IPS-NIHi11 (cell line): ENCODE data around the gene GNG13.
"Not testable (repeated sequence)": the region's sequence is repeated elsewhere in the genome, so short reads cannot be mapped to it uniquely, and the experiment has no call there.

Experiments used
- DNase-seq: peaks from one replicate; pipeline ENCODE4 v3.0.0; 2012; ENCODE audit warnings: mixed read lengths, low spot score

GNG13 gene

DNA sequence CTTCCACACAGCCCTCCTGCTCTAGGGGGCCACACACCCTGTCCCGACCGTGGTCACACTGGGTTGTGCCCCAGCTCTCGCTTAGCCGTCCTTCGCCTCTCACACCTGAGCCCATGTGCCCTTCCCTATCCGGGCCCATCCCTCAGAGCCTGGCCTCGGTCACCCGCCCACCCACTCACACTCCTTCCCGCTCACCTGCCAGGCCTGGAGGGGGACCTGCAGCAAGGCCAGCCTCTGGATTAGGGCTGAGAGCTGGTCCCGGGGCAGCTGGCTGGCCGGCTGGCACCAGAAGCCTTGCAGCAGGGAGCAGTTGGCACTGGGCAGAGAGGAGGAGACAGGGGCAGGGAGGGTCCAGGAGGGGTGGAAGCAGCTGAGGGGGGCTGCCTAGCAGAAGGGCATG lies 22.1 kb downstream of the GNG13 start:
- DNase-seq = no peak

- no peak for DNase-seq
Observed at GRCh38 chr16:777826-778225, 22.7 kb downstream of the GNG13 start.

DNA sequence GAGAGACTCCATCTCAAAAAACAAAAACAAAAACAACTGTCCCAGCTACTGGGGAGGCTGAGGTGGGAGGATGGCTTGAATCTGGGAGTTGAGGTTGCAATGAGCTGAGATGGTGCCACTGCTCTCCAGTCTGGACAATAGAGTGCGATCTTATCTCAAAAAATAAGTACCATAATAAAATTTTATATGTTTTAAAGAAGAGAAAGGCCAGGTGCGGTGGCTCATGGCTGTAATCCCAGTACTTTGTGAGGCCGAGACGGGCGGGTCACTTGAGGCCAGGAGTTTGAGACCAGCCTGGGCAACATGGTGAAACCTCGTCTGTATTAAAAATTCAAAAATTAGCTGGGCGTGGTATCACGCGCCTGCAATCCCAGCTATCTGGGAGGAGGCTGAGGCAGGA lies 23.7 kb downstream of the GNG13 start:
- DNase-seq = no peak

- DNase-seq = not testable (repeated sequence)
Observed at GRCh38 chr16:776298-776697, 24.2 kb downstream of the GNG13 start.

DNA sequence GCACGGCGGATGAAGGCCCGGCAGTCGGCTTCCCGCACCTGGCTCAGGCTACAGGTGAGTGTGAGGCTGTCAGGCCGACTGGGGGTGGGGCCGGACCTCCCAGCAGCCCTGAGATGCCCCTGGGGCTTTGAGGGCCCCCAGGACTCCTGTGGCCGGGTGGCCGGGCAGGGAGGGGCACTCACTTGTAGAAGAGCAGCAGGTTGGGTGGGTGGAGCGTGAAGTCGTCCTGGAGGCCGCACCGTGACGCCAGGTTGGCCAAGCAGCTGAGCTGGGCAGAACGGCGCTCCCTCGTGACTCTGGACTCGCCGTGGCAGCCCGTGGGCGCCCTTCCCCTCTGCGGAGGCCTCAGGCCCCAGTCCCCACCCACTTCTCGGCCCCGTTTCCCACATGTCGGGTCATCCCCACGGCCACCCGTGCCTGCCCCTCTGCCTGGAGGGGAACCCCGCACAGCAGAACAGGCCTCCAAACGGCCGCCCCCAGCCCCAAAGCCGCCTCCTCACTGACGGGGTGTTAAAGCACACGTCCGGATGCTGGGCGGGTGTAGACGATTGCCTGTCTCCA lies 25.2 kb downstream of the GNG13 start:
- DNase-seq = no peak

DNA sequence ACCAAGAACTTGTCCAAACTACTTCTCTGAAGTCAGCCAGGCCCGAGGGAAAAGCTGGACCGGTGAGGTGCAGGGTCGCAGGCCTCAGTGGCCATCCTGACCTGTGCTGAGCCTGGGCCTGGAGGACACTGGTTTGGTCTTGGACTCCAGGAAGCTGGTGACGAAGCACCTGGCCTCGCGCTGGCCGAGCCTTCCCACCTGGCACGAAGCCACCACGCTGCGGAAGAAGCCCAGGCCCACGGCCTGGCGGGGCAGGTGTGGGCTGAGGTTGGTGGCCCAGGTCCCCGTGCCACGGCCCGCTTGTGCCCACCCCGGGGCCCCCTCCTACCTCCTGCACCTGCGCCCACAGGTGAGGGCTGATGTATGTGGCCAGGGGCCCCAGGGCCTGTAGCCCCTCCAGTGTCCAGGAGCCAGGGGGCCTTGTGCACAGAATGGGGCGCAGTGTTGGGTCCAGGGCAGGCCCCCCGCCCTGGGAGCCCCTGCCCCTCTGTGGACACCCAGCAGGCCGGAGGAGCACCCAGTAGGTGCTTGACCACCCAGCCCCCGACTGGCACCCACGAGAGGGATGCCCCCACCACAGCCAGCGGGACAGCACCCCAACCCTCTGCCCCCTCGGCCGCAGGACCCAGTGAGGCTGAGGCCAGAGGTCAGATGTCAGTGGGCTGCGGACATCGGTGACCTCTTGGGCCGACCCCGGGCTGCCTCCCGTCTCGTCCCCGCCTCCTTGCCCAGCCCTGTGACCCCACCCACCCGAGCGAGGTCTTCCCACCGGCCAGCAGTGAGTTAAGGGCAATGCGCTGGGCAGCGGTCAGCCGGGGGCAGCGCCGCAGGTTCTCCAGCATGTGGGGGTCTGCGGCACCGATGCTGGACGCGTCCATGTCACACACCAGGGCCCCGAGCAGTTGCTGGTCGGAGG lies 26.2 kb downstream of the GNG13 start:
- no peak for DNase-seq

- DNase-seq = no peak
Observed at GRCh38 chr16:772959-773358, 27.6 kb downstream of the GNG13 start.

DNA sequence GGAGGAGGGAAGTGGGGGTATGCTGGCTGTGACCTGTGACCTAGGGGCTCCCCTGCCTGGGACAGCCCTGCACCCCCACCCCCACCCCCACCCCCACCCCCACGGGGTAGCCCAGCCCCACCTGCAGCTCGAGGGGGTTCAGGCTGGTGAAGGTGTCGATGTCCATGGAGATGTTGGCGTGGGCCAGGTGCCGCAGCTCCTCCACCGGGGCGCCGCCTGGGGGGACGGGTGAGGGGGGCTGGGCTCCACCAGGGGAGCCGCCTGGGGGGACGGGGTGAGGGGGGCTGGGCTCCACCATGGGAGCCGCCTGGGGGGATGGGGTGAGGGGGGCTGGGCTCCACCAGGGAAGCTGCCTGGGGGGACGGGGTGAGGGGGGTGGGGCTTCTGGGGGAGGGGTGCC lies 30.1 kb downstream of the GNG13 start:
- DNase-seq = no peak

DNA sequence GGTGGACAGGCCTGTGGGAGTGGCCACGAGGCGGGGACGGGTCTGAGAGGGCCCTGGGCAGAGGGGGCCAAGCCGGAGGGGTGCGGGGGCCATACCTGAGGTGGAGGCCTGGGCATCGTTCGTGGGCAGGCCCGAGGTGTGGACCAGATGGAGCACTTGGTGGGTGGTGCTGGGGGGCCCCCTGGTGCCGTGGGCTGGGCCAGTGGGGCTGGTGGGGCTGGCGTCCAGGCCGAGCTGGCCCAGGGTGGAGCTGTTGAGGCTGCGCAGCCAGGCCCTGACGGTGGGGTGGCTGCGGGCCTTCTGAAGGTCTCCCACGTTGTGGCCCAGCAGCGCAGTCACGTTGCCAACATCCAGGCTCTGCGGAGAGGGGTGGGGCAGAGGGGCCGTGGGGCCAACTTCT lies 30.6 kb downstream of the GNG13 start:
- DNase-seq = no peak

GRCh38 chr16:769184-769784 lies 31.2 kb downstream of the GNG13 start:
- no peak for DNase-seq

DNA sequence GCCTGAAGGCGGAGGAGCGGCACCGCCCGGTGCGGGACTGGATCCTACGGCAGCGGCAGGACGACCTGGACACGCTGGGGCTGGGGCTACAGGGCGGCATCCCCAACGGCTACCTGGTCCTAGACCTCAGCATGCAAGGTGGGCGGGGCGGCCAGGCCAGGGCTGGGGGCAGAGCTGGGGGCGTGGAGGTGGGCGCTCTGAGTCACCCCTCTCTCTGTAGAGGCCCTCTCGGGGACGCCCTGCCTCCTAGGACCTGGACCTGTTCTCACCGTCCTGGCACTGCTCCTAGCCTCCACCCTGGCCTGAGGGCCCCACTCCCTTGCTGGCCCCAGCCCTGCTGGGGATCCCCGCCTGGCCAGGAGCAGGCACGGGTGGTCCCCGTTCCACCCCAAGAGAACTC lies 32.1 kb downstream of the GNG13 start:
- no peak for DNase-seq

DNA sequence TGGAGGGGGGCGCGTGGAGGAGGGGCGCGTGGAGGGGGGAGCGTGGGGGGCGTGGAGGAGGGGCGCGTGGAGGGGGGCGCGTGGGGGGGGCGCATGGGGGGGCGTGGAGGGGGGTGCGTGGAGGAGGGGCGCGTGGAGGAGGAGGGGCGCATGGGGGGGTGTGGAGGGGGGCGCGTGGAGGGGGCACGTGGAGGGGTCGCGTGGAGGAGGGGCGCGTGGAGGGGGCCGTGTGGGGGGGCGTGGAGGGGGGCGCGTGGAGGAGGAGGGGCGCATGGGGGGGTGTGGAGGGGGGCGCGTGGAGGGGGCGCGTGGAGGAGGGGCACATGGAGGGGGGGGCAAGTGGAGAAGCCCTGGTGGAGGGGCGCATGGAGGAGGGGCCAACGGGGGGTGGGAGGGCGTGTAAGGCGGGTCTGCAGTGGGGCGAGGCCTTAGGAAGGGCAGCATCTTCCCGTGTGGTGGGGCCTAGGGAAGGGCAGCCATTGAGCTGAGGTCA lies 32.7 kb downstream of the GNG13 start:
- DNase-seq = no peak

DNA sequence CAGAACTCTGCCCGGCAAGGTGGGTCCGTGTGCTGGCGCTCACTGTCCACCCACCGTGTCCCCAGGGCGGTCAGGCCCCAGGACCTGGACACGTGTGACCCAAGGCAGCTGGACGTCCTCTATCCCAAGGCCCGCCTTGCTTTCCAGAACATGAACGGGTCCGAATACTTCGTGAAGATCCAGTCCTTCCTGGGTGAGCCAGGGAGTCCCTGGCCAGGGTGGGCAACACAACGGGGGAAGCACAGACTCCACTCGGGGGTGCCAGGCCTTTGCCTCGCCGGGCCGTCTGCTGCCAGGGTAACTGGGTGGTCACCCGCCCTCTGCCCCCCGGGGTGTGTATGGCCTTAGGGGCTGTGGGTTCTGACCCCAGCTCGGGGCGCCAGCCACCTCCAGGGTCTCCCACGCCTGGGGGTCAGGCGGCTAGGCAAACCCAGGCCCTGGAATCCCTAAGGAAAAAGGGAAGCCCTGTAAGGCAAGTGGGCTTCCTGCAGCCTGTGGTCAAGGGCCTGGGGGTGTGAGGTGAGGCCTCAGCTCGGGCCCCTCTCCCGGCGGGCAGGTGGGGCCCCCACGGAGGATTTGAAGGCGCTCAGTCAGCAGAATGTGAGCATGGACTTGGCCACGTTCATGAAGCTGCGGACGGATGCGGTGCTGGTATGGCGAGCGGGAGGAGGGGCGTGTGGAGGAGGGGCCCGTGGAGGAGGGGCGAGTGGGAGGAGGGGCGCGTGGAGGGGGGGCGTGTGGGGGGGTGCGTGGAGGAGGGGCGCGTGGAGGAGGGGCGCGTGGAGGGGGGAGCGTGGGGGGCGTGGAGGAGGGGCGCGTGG lies 33.5 kb downstream of the GNG13 start:
- no peak for DNase-seq

GRCh38 chr16:766008-766819 lies 34.3 kb downstream of the GNG13 start:
- DNase-seq = no peak

GRCh38 chr16:765488-765865 lies 35.1 kb downstream of the GNG13 start:
- no peak for DNase-seq

DNA sequence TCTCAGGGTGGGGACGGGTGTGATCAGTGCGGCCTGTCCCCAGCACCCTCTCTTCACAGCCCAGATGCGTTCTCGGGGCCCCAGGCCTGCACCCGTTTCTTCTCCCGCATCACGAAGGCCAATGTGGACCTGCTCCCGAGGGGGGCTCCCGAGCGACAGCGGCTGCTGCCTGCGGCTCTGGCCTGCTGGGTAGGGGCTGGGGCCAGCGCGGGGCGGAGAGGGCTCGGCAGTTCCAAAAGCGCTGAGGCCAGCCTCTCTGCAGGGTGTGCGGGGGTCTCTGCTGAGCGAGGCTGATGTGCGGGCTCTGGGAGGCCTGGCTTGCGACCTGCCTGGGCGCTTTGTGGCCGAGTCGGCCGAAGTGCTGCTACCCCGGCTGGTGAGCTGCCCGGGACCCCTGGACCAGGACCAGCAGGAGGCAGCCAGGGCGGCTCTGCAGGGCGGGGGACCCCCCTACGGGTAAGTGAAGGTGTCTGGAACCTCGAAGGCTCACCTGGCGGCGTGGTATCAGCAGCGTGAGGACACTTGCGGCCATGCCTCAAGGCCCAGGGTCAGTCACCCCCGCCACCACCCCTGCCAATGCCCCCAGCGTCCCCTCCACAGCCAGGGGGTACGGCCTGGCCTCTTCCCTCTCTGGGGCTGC lies 35.6 kb downstream of the GNG13 start:
- DNase-seq = no peak

DNA sequence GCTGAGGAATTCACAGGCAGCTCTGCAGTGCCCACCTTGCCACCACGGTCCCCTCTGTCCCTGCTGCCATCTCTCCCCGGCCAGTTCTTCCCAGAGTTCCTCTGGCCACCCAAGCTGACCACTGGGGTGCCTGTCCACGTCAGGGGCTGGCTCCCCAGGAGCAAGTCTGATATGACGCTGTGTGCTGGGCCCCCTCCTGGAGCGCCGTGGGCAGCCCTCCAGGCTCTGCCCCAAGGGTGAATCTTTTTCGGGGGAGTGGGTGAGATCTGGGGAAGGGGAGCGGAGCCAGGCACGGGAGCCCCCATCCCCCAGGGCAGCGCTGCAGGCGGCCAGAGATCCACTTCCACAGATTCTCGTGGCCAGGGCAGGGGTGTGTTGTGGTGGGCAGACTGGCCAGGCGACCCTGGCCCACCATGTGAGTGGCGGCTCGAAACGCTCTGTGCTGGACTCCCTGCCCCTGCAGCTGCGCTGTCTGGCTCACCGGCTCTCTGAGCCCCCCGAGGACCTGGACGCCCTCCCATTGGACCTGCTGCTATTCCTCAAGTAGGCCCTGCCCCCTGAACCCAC lies 36.3 kb downstream of the GNG13 start:
- DNase-seq = no peak

GRCh38 chr16:763369-764183 lies 37.0 kb downstream of the GNG13 start:
- DNase-seq = no peak

DNA sequence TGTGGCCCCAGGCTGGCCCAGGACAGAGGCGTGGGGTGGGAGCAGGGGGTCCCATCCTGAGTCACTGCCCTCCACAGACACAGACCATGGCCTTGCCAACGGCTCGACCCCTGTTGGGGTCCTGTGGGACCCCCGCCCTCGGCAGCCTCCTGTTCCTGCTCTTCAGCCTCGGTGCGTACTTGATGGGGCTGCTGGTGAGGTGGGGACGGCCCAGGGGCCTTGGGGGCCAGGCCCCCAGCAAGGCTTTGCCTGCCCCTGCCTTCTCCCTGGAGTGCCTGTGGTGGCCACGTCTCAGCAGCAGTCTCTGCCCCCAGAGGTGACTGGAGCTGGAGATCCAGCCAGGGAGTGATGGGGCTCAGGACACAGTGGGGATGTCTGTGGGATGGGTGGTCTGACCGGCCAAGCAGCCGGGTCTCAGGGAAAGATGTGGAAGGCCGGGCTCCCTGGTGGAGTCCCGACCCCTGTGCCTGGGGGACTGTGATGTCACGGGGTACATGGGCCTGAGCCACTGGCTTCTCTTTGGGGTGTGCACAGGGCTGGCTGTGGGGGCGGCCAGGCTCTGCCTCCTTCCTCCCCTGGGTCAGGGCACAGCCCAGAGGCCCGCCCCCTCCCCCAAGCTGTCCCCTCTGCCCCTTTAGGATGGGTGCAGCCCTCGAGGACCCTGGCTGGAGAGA lies 37.8 kb downstream of the GNG13 start:
- DNase-seq = no peak
